ENCODE measurements around the gene CBLIF. TPM values are rescaled to one million over a fixed set of nuclear protein-coding genes. Genes with fewer than 3 reads are reported as not detected.

The CBLIF gene
- total RNA-seq, 1 experiment from 2014 or later: not detected

- H3K9me3 ChIP-seq (ENCODE audit: control insufficient read depth, insufficient read depth, low read depth, low read length): no peaks in the 10 kb centered on the region
- TF ChIP-seq TCF7L2 (IDR thresholded peaks at IDR 0.05; ENCODE audit: low read depth, low read length) (no peak), SIN3A (IDR thresholded peaks at IDR 0.05; ENCODE audit: borderline replicate concordance, insufficient read depth, low read depth, low read length) (no peak), CTCF (IDR thresholded peaks at IDR 0.05) (no peak), REST (IDR thresholded peaks at IDR 0.05; ENCODE audit: insufficient read depth in 1 of 2, low read depth in 2 of 2, low read length in 1 of 2) (no peak), POLR2AphosphoS5 (IDR thresholded peaks at IDR 0.05; ENCODE audit: low read depth, low read length) (no peak)
- no peak overlapping the region for H3K27ac ChIP-seq (ENCODE audit: low read length)
- no TSS peak for BruUV-seq (replicated peaks)
- in situ Hi-C loops (cut with HindIII; ENCODE audit: low pct_unique_long_range_greater_than_20kb, low sequenced_read_pairs) (no loop called here), intact Hi-C loops (cut with micrococcal nuclease; ENCODE audit: unreplicated experiment) (no loop called here)
- peaks cover 12% of the 10 kb centered on the region for H3K4me1 ChIP-seq (ENCODE audit: control insufficient read depth, insufficient read depth, low read length)
- no peaks in the 10 kb centered on the region for H3K36me3 ChIP-seq (ENCODE audit: control insufficient read depth, insufficient read depth, low read length)
- no peak for DNase-seq (ENCODE audit: low read depth, low spot score)
- ATAC-seq: no peak
- POLR2A ChIA-PET: no interaction called here
- H3K27me3 ChIP-seq (ENCODE audit: control insufficient read depth, insufficient read depth, low read length): no peaks in the 10 kb centered on the region
- no peak overlapping the region for H3K4me3 ChIP-seq (ENCODE audit: low read depth in 2 of 2, low read length in 2 of 2)
- CTCF ChIA-PET: no interaction called here
These were observed 63.2 kb downstream of the CBLIF start for GRCh38 chr11:59782080-59782479.

GRCh38 chr11:59779487-59779886 is 65.8 kb downstream of the CBLIF start:
- Histone ChIP-seq H3K4me3 (ENCODE audit: low read depth in 2 of 2, low read length in 2 of 2) (no peak overlapping the region), H3K9me3 (ENCODE audit: control insufficient read depth, insufficient read depth, low read depth, low read length) (no peaks in the 10 kb centered on the region), H3K27me3 (ENCODE audit: control insufficient read depth, insufficient read depth, low read length) (no peaks in the 10 kb centered on the region), H3K27ac (ENCODE audit: low read length) (no peak overlapping the region), H3K36me3 (ENCODE audit: control insufficient read depth, insufficient read depth, low read length) (no peaks in the 10 kb centered on the region), H3K4me1 (ENCODE audit: control insufficient read depth, insufficient read depth, low read length) (peaks cover 21% of the 10 kb centered on the region)
- no TSS peak for BruUV-seq (replicated peaks)
- no peak for DNase-seq (ENCODE audit: low read depth, low spot score)
- in situ Hi-C loops (cut with HindIII; ENCODE audit: low pct_unique_long_range_greater_than_20kb, low sequenced_read_pairs): no loop called here
- ATAC-seq: no peak
- intact Hi-C loops (cut with micrococcal nuclease; ENCODE audit: unreplicated experiment): loop anchor here (10.0 kb wide), 1 partner anchor 225 kb away; no protein-coding TSS in a partner anchor
- CTCF ChIA-PET: interaction anchor here (0.5 kb wide), 1 partner anchor 79 kb away, joined by 3 read pairs; no protein-coding TSS in a partner anchor
- POLR2A ChIA-PET: no interaction called here
- TF ChIP-seq REST (IDR thresholded peaks at IDR 0.05; ENCODE audit: insufficient read depth in 1 of 2, low read depth in 2 of 2, low read length in 1 of 2): no peak
- TF ChIP-seq POLR2AphosphoS5 (IDR thresholded peaks at IDR 0.05; ENCODE audit: low read depth, low read length): no peak
- no peak for TF ChIP-seq TCF7L2 (IDR thresholded peaks at IDR 0.05; ENCODE audit: low read depth, low read length)
- TF ChIP-seq CTCF (IDR thresholded peaks at IDR 0.05): no peak
- no peak for TF ChIP-seq SIN3A (IDR thresholded peaks at IDR 0.05; ENCODE audit: borderline replicate concordance, insufficient read depth, low read depth, low read length)
